ENCODE measurements around the gene CNOT4.

GRCh38 chr7:135409845-135410542 lies 99.9 kb downstream of the CNOT4 start:
- TF ChIP-seq CTCF (IDR thresholded peaks at IDR 0.05; ENCODE audit: borderline replicate concordance, extremely low read depth, low read length, poor library complexity, severe bottlenecking) (no peak), EZH2 (IDR thresholded peaks at IDR 0.05; ENCODE audit: borderline replicate concordance, low read depth, low read length, severe bottlenecking) (no peak)

All from DND-41 (cell line).